GM12891 (cell line): Measurements from ENCODE around the gene PTPRR.

Source experiments
- DNase-seq: peaks from one replicate; pipeline ENCODE4 v3.0.0; 2011; ENCODE audit warnings: low spot score; ENCODE audit not compliant: insufficient read length
- FAIRE-seq: peaks from 2 replicates; lab custom pipeline; 2011; peaks lifted over from hg19 to GRCh38; lab: Jason Lieb, UNC
- PAX5 ChIP-seq: IDR thresholded peaks from 2 replicates; pipeline ENCODE4 v1.6.1; 2011; ENCODE audit warnings: low read length, moderate library complexity, mild to moderate bottlenecking; ENCODE audit not compliant: insufficient read depth, severe bottlenecking
- POLR2A ChIP-seq: IDR thresholded peaks from 2 replicates; pipeline ENCODE4 v1.6.1; 2011; ENCODE audit warnings: low read depth, low read length, control low read depth
- POLR2AphosphoS5 ChIP-seq: IDR thresholded peaks from 2 replicates; pipeline ENCODE4 v1.6.1; 2011; ENCODE audit warnings: low read depth, low read length, control low read depth
- POU2F2 ChIP-seq: IDR thresholded peaks from 2 replicates; pipeline ENCODE4 v1.6.1; 2011; ENCODE audit warnings: low read depth, mild to moderate bottlenecking, control low read depth, low read length, moderate library complexity
- SPI1 ChIP-seq: IDR thresholded peaks from 2 replicates; pipeline ENCODE4 v1.6.1; 2011; ENCODE audit warnings: low read depth, low read length, control low read depth
- TAF1 ChIP-seq: IDR thresholded peaks from 2 replicates; pipeline ENCODE4 v1.6.1; 2011; ENCODE audit warnings: low read depth, low read length, control low read depth

Gene PTPRR

GRCh38 chr12:70637303-70638085 is 283.0 kb downstream of the PTPRR start, which contains the start of gene PTPRB:
Gene PTPRB (minus strand): TSS chr12:70637429. CDS start chr12:70637395, 34 bp downstream.
- FAIRE-seq = no peak
- TF ChIP-seq POU2F2 (no peak), PAX5 (no peak), POLR2AphosphoS5 (no peak), SPI1 (no peak)
- DNase-seq = no peak

GRCh38 chr12:70635755-70636154 is 284.8 kb downstream of the PTPRR start:
- FAIRE-seq = no peak
- TF ChIP-seq PAX5 = no peak
- no peak for TF ChIP-seq SPI1
- TF ChIP-seq POU2F2 = no peak

GRCh38 chr12:70628701-70629480 is 291.6 kb downstream of the PTPRR start:
- DNase-seq = no peak
- TF ChIP-seq PAX5 (no peak), SPI1 (no peak), POU2F2 (no peak), POLR2AphosphoS5 (no peak)
- FAIRE-seq = no peak

More at GRCh38 chr12:70635755-70636154, 284.8 kb downstream of the PTPRR start:
- DNase-seq = no peak

- TF ChIP-seq POLR2A (no peak), POLR2AphosphoS5 (no peak), TAF1 (no peak), PAX5 (no peak), SPI1 (no peak), POU2F2 (no peak)
- DNase-seq (no peak), FAIRE-seq (no peak)
These were observed 292.9 kb downstream of the PTPRR start for GRCh38 chr12:70627677-70628076.

GRCh38 chr12:70626180-70626579 is 294.4 kb downstream of the PTPRR start:
- DNase-seq = no peak
- no peak for TF ChIP-seq POLR2A
- TF ChIP-seq PAX5 = no peak
- TF ChIP-seq SPI1 = no peak
- no peak for TF ChIP-seq POLR2AphosphoS5
- TF ChIP-seq POU2F2 = no peak
- no peak for TF ChIP-seq TAF1

GRCh38 chr12:70619471-70620152 is 300.9 kb downstream of the PTPRR start:
- FAIRE-seq (no peak), DNase-seq (no peak)
- no peak for TF ChIP-seq SPI1
- TF ChIP-seq PAX5 = no peak
- TF ChIP-seq TAF1 = no peak
- no peak for TF ChIP-seq POLR2A

More at GRCh38 chr12:70626180-70626579, 294.4 kb downstream of the PTPRR start:
- no peak for FAIRE-seq

GRCh38 chr12:70618371-70618770 is 302.2 kb downstream of the PTPRR start:
- DNase-seq (no peak), FAIRE-seq (no peak)
- TF ChIP-seq POLR2AphosphoS5 (no peak), POLR2A (no peak), PAX5 (no peak), TAF1 (no peak), POU2F2 (no peak), SPI1 (no peak)

GRCh38 chr12:70617450-70617849 is 303.1 kb downstream of the PTPRR start:
- no peak for DNase-seq
- no peak for FAIRE-seq
- TF ChIP-seq TAF1 (no peak), POLR2A (no peak), POU2F2 (no peak), POLR2AphosphoS5 (no peak), SPI1 (no peak)

- no peak for FAIRE-seq
- no peak for DNase-seq
- TF ChIP-seq PAX5 (no peak), POLR2AphosphoS5 (no peak), SPI1 (no peak), TAF1 (no peak), POLR2A (no peak), POU2F2 (no peak)
These were observed 305.2 kb downstream of the PTPRR start for GRCh38 chr12:70615174-70615866.
